ENCODE results near the gene SHCBP1L.

Gene SHCBP1L

DNA sequence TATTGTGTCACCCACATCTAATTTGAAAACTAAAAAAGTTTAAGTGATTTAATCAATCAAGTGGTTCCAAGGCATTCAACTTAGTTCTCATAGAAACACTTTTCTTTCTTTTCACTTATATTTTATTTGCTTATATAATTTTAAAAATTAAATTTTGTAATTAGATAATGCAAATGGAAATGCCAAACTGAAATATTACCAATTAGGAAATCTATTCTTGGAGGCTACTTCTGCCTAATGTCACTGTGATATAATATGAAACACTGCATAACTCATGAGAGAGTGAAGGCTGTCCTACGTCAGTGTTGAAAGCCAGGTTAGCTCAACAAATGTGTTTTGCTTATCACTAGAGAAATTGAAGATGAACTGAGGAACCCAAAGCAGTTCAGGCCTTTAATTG lies 18.3 kb upstream of the SHCBP1L start:
- Histone ChIP-seq H3K27me3 (ENCODE audit: insufficient read depth, low read length, poor library complexity) (peaks cover 21% of the 10 kb centered on the region), H3K36me3 (ENCODE audit: insufficient read depth, low read length) (no peaks in the 10 kb centered on the region), H3K27ac (ENCODE audit: low read length) (no peak overlapping the region), H3K9ac (ENCODE audit: low read depth, low read length) (no peak overlapping the region), H3K9me3 (ENCODE audit: insufficient read depth, low read length, severe bottlenecking) (no peaks in the 10 kb centered on the region), H3K4me2 (ENCODE audit: insufficient read depth, low read length) (no peak overlapping the region), H4K20me1 (ENCODE audit: insufficient read depth, low read length) (no peaks in the 10 kb centered on the region), H3K4me1 (ENCODE audit: insufficient read depth, low read length) (no peaks in the 10 kb centered on the region), H2AFZ (ENCODE audit: low read depth, low read length) (no peak overlapping the region), H3K4me3 (ENCODE audit: low read depth in 1 of 2, low read length in 2 of 2) (no peak overlapping the region), H3K79me2 (ENCODE audit: insufficient read depth, low read length) (no peaks in the 10 kb centered on the region)
- DNase-seq (no peak), ATAC-seq (ENCODE audit: insufficient read depth, low read depth) (no peak)
- no peak for TF ChIP-seq EZH2 (IDR thresholded peaks at IDR 0.05; ENCODE audit: borderline replicate concordance, low read depth, low read length, severe bottlenecking)
- TF ChIP-seq, protein P1, sequence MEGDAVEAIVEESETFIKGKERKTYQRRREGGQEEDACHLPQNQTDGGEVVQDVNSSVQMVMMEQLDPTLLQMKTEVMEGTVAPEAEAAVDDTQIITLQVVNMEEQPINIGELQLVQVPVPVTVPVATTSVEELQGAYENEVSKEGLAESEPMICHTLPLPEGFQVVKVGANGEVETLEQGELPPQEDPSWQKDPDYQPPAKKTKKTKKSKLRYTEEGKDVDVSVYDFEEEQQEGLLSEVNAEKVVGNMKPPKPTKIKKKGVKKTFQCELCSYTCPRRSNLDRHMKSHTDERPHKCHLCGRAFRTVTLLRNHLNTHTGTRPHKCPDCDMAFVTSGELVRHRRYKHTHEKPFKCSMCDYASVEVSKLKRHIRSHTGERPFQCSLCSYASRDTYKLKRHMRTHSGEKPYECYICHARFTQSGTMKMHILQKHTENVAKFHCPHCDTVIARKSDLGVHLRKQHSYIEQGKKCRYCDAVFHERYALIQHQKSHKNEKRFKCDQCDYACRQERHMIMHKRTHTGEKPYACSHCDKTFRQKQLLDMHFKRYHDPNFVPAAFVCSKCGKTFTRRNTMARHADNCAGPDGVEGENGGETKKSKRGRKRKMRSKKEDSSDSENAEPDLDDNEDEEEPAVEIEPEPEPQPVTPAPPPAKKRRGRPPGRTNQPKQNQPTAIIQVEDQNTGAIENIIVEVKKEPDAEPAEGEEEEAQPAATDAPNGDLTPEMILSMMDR (IDR thresholded peaks at IDR 0.05; ENCODE audit: borderline replicate concordance, extremely low read depth, low read length, poor library complexity, severe bottlenecking): no peak

DNA sequence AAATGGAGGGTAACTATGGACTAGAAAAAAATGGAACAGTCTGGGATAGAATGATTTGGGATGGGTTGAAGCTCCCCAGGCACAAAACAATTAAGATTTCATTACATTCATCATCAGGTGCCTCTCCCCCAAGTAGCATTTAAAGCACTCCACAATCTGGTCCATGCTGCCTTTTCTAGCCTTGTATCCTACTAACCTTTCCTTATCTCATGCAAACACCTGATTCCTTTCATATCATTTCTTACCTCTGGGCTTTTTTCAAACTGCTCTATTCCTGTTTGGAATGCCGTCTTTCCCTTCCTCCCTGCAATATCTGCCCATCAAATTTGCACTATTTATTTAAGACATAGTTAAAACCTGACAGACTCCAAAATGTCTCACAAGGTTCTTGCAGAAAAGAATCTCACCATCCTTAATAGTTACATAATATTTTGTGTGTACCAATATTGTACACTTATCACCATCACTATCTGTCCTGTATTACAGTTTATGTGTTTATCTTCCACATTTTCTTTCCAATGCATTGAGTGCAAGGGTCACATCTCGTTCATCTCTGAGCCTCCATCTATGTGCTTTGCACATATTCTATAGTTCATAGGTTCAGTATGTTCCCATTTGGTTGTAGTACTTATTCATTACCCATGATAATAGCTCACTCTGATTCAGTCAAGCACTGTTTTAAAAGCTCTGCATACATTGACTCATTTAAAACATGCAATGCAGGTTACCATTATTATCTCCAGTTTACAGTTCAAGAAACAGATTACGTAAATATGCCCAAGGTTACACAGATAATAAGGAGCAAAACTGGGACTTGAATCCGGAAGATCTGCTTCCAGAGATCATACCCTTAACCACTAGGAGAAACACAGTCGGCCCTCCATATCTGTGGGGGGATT lies 16.1 kb upstream of the SHCBP1L start:
- no peaks in the 10 kb centered on the region for H3K4me1 ChIP-seq (ENCODE audit: insufficient read depth, low read length)
- H3K27me3 ChIP-seq (ENCODE audit: insufficient read depth, low read length, poor library complexity): peaks cover 21% of the 10 kb centered on the region
- no peak overlapping the region for H2AFZ ChIP-seq (ENCODE audit: low read depth, low read length)
- no peak overlapping the region for H3K4me3 ChIP-seq (ENCODE audit: low read depth in 1 of 2, low read length in 2 of 2)
- no peak overlapping the region for H3K27ac ChIP-seq (ENCODE audit: low read length)
- no peaks in the 10 kb centered on the region for H3K9me3 ChIP-seq (ENCODE audit: insufficient read depth, low read length, severe bottlenecking)
- DNase-seq (no peak), ATAC-seq (ENCODE audit: insufficient read depth, low read depth) (no peak)
- no peak overlapping the region for H3K4me2 ChIP-seq (ENCODE audit: insufficient read depth, low read length)
- no peaks in the 10 kb centered on the region for H4K20me1 ChIP-seq (ENCODE audit: insufficient read depth, low read length)
- H3K79me2 ChIP-seq (ENCODE audit: insufficient read depth, low read length): no peaks in the 10 kb centered on the region
- H3K36me3 ChIP-seq (ENCODE audit: insufficient read depth, low read length): no peaks in the 10 kb centered on the region
- no peak for TF ChIP-seq EZH2 (IDR thresholded peaks at IDR 0.05; ENCODE audit: borderline replicate concordance, low read depth, low read length, severe bottlenecking)
- TF ChIP-seq, protein P1 (IDR thresholded peaks at IDR 0.05; ENCODE audit: borderline replicate concordance, extremely low read depth, low read length, poor library complexity, severe bottlenecking): no peak
- no peak overlapping the region for H3K9ac ChIP-seq (ENCODE audit: low read depth, low read length)

DNA sequence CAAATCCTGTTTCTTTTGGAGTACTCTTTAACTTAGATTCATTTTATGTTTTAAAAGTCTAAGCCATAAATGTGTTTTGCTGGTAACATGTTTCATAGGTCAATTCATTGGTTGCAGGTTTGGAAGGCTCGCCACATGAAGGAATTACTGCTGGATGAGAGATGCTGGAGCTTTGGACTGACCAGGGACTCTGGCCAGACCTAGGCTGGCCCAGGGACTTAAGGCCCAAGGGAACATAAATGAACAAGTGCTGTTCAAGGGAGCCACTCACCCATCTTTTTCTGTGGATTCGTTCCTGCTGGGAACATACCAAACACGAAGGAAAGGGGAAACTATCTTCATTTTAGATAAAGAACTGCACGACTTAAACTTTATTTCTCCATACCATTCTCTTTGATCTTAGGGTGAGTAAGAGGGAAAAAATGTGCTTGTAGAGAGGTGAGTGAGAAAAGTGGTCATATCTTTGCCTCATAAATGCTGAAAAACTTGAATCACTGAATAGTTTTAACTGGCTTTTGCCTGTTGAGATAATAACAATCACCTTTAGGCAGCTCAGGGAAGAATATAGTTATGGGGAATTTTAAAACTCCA lies 15.3 kb upstream of the SHCBP1L start:
- H3K27ac ChIP-seq (ENCODE audit: low read length): no peak overlapping the region
- no peaks in the 10 kb centered on the region for H3K9me3 ChIP-seq (ENCODE audit: insufficient read depth, low read length, severe bottlenecking)
- H3K4me1 ChIP-seq (ENCODE audit: insufficient read depth, low read length): no peaks in the 10 kb centered on the region
- H3K79me2 ChIP-seq (ENCODE audit: insufficient read depth, low read length): no peaks in the 10 kb centered on the region
- H3K36me3 ChIP-seq (ENCODE audit: insufficient read depth, low read length): no peaks in the 10 kb centered on the region
- no peaks in the 10 kb centered on the region for H4K20me1 ChIP-seq (ENCODE audit: insufficient read depth, low read length)
- H3K27me3 ChIP-seq (ENCODE audit: insufficient read depth, low read length, poor library complexity): peaks cover 19% of the 10 kb centered on the region
- no peak overlapping the region for H3K4me2 ChIP-seq (ENCODE audit: insufficient read depth, low read length)
- no peak for TF ChIP-seq EZH2 (IDR thresholded peaks at IDR 0.05; ENCODE audit: borderline replicate concordance, low read depth, low read length, severe bottlenecking)
- TF ChIP-seq, protein P1 (IDR thresholded peaks at IDR 0.05; ENCODE audit: borderline replicate concordance, extremely low read depth, low read length, poor library complexity, severe bottlenecking): no peak
- H2AFZ ChIP-seq (ENCODE audit: low read depth, low read length): no peak overlapping the region
- H3K4me3 ChIP-seq (ENCODE audit: low read depth in 1 of 2, low read length in 2 of 2): no peak overlapping the region
- no peak for DNase-seq
- H3K9ac ChIP-seq (ENCODE audit: low read depth, low read length): no peak overlapping the region
- ATAC-seq (ENCODE audit: insufficient read depth, low read depth): no peak
